GM23248 (cell line): Measurements from ENCODE around the gene DLG2. TPM values are rescaled to one million over a fixed set of nuclear protein-coding genes. Genes with fewer than 3 reads are reported as not detected.

Experiments
- DNase-seq: peaks from one replicate; pipeline ENCODE4 v3.0.0-alpha.2; 2015
- H2AFZ ChIP-seq: fragments of 200-600 bp; sonication (generic); 2 replicates; pipeline ENCODE4 v1.6.1; 2016; ENCODE audit warnings: antibody characterized with exemption
- H3F3A ChIP-seq: fragments of 200-600 bp; sonication (generic); 2 replicates; pipeline ENCODE4 v1.6.1; 2016; ENCODE audit warnings: mild to moderate bottlenecking, antibody characterized with exemption, mixed run types; ENCODE audit not compliant: insufficient read depth
- H3K27ac ChIP-seq: fragments of 200-600 bp; sonication (generic); 2 replicates; pipeline ENCODE4 v1.5.1; 2016; ENCODE audit warnings: mild to moderate bottlenecking
- H3K27me3 ChIP-seq: fragments of 200-600 bp; sonication (generic); replicated peaks from 2 replicates; pipeline ENCODE4 v1.6.1; 2016; ENCODE audit warnings: mild to moderate bottlenecking; ENCODE audit not compliant: insufficient read depth
- H3K36me3 ChIP-seq: fragments of 200-600 bp; sonication (generic); 2 replicates; pipeline ENCODE4 v1.6.1; 2016; ENCODE audit warnings: low read depth, mild to moderate bottlenecking
- H3K4me1 ChIP-seq: fragments of 200-600 bp; sonication (generic); 2 replicates; pipeline ENCODE4 v1.6.1; 2016; ENCODE audit warnings: mild to moderate bottlenecking; ENCODE audit not compliant: insufficient read depth
- H3K4me2 ChIP-seq: fragments of 200-600 bp; sonication (generic); one replicate; pipeline ENCODE4 v1.6.1; 2016; ENCODE audit warnings: mild to moderate bottlenecking; ENCODE audit not compliant: unreplicated experiment
- H3K4me3 ChIP-seq: fragments of 200-600 bp; sonication (generic); 2 replicates; pipeline ENCODE4 v1.5.1; 2016; ENCODE audit warnings: mild to moderate bottlenecking
- H3K79me2 ChIP-seq: fragments of 200-600 bp; sonication (generic); 2 replicates; pipeline ENCODE4 v1.6.1; 2016; ENCODE audit warnings: mild to moderate bottlenecking; ENCODE audit not compliant: insufficient read depth
- H3K9ac ChIP-seq: fragments of 200-600 bp; sonication (generic); 2 replicates; pipeline ENCODE4 v1.6.1; 2016; ENCODE audit warnings: mild to moderate bottlenecking
- H3K9me2 ChIP-seq: fragments of 200-600 bp; sonication (generic); 2 replicates; pipeline ENCODE4 v1.6.1; 2016; ENCODE audit warnings: mixed run types, mild to moderate bottlenecking, moderate library complexity; ENCODE audit not compliant: insufficient read depth
- H3K9me3 ChIP-seq: fragments of 200-600 bp; sonication (generic); one replicate; pipeline ENCODE4 v1.6.1; 2017; ENCODE audit warnings: low read depth
- H4K20me1 ChIP-seq: fragments of 200-600 bp; sonication (generic); 2 replicates; pipeline ENCODE4 v1.6.0; 2016; ENCODE audit not compliant: insufficient read depth
- EZH2 ChIP-seq: fragments of 200-600 bp; sonication (generic); IDR thresholded peaks from 2 replicates; pipeline ENCODE4 v1.6.1; 2018; ENCODE audit warnings: antibody characterized with exemption, mild to moderate bottlenecking; ENCODE audit not compliant: insufficient read depth, poor library complexity, severe bottlenecking
- EZH2phosphoT487 ChIP-seq: fragments of 200-600 bp; sonication (generic); IDR thresholded peaks from 2 replicates; pipeline ENCODE4 v1.6.1; 2018; ENCODE audit warnings: antibody characterized with exemption, moderate library complexity, mild to moderate bottlenecking, low read depth; ENCODE audit not compliant: insufficient read depth
- WGBS, 2 experiments: methylation state at CpG; one replicate each; pipeline ENCODE4 v1.1.6; 2015 to 2017; ENCODE audit warnings: low lambda C conversion rate in 2 of 2, low coverage in 1 of 2; ENCODE audit errors: missing lambda C conversion rate in 2 of 2; 5-methylcytosine and 5-hydroxymethylcytosine counted together
- in situ Hi-C: fragments of 300-500 bp; cut with MboI; formaldehyde crosslinking; loops from 2 replicates; pipeline ENCODE4 v1.15.0; 2020
- polyA plus RNA-seq: library from polyadenylated mRNA; unstranded; fragments of >200 nt; fragmentation: Nextera tagmentation; extraction: Ambion mirVana; gene quantifications from 2 replicates; pipeline ENCODE4 v1.2.1, GENCODE V29; 2016
- total RNA-seq: library from RNA; depleted of rRNA; stranded (reverse); fragments of >200 nt; shearing (Covaris generic); gene quantifications from 2 replicates; pipeline ENCODE4 v1.2.3, GENCODE V29; 2014

Gene DLG2
- total and polyA plus RNA-seq, 2 experiments from 2014 or later, result 1.1 to 1.7 TPM

DNA sequence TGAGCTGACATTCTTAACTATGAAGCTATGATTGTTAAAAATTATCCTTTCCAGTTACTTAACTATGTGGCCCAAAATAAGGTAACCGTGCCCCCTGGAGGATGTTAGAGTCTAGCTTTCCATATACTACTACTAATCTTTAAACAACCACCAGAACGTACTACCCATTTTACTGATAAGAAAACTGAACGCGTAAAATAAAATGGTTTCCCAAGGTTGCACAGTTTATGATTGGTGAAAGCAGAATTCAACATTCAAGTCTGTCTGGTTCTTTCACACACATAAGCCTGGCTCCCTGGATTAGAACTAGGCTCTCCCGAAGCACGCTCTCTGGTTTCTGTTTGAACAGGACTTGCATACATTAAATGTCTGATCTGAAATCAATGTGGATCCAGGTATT is 1903.1 kb downstream of the DLG2 start:
- H3K27me3 ChIP-seq, result no peaks in the 10 kb centered on the region; the same call in 1 of the 2 replicates
- peak overlapping the region; percentile 92 for H2AFZ ChIP-seq
- 2 to 3% methylated on average over 6 of the region's 6 CpGs for WGBS, 2 experiments
- no peaks in the 10 kb centered on the region for H3K9me3 ChIP-seq
- H3K27ac ChIP-seq, result no peak overlapping the region
- peak; percentile 81 for DNase-seq
- peak overlapping the region; percentile 73 for H3K4me3 ChIP-seq
- H4K20me1 ChIP-seq, result no peaks in the 10 kb centered on the region
- H3K79me2 ChIP-seq, result no peaks in the 10 kb centered on the region
- peak overlapping the region; percentile 83 for H3K4me2 ChIP-seq
- no peaks in the 10 kb centered on the region for H3K36me3 ChIP-seq
- in situ Hi-C loops, result loop anchor here (10.0 kb wide), 1 partner anchor 439 kb away; the partner anchor contains the start of gene CCDC90B
- peaks cover 9% of the 10 kb centered on the region; the same call in 1 of the 2 replicates for H3K4me1 ChIP-seq
- no peak for TF ChIP-seq EZH2phosphoT487
- TF ChIP-seq EZH2, result no peak
- H3F3A ChIP-seq, result peaks cover 3% of the 10 kb centered on the region; the same call in 1 of the 2 replicates
- H3K9me2 ChIP-seq, result no peaks in the 10 kb centered on the region
- peak overlapping the region; percentile 60 for H3K9ac ChIP-seq

- Histone ChIP-seq H2AFZ (no peak overlapping the region), H3K9ac (no peak overlapping the region), H3K36me3 (no peaks in the 10 kb centered on the region), H3K79me2 (no peaks in the 10 kb centered on the region), H3K4me1 (peaks cover 10% of the 10 kb centered on the region), H4K20me1 (no peaks in the 10 kb centered on the region), H3F3A (peaks cover 3% of the 10 kb centered on the region; the same call in 1 of the 2 replicates), H3K4me3 (no peak overlapping the region), H3K4me2 (no peak overlapping the region), H3K27me3 (no peaks in the 10 kb centered on the region; the same call in 1 of the 2 replicates), H3K27ac (no peak overlapping the region), H3K9me2 (no peaks in the 10 kb centered on the region), H3K9me3 (no peaks in the 10 kb centered on the region)
- DNase-seq, result no peak
- in situ Hi-C loops, result loop anchor here (10.0 kb wide), 1 partner anchor 438 kb away; the partner anchor contains the start of gene CCDC90B
- no peak for TF ChIP-seq EZH2phosphoT487
- no peak for TF ChIP-seq EZH2
- WGBS, 2 experiments, result 83 to 86% methylated on average over 4 of the region's 4 CpGs
Measured at GRCh38 chr11:83722392-83723119, 1904.6 kb downstream of the DLG2 start.

DNA sequence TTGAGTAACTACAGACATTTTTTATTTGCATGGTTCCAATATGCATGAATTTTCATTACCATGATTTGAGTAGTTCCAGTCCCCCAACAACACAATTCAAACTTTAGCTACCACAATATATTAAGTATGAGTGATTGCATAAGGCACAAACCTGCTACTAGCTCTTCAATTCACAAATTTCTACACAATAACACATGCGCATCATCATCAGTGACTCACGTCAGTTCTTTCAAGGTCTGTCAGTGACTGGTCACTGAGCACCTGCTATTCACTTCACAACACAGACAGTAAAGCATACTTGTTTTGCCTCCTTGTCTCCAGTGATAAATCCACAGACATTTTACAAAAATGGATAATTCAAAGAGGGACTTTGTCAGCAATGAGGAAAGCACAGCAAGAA is 1905.9 kb downstream of the DLG2 start:
- Histone ChIP-seq H3K4me3 (no peak overlapping the region), H4K20me1 (no peaks in the 10 kb centered on the region), H3K36me3 (no peaks in the 10 kb centered on the region), H3K27me3 (no peaks in the 10 kb centered on the region), H3K79me2 (no peaks in the 10 kb centered on the region), H3K4me1 (peaks cover 18% of the 10 kb centered on the region), H3K9ac (no peak overlapping the region), H3F3A (peaks cover 7% of the 10 kb centered on the region; the same call in 1 of the 2 replicates), H3K9me3 (no peaks in the 10 kb centered on the region), H2AFZ (no peak overlapping the region), H3K4me2 (no peak overlapping the region), H3K27ac (no peak overlapping the region), H3K9me2 (no peaks in the 10 kb centered on the region)
- in situ Hi-C loops, result loop anchor here (10.0 kb wide), 1 partner anchor 436 kb away; the partner anchor contains the start of gene CCDC90B
- peak; percentile 62 for DNase-seq
- WGBS, 2 experiments, result 56 to 68% methylated on average over 2 of the region's 2 CpGs
- TF ChIP-seq EZH2phosphoT487, result no peak
- no peak for TF ChIP-seq EZH2

GRCh38 chr11:83720675-83721074 is 1906.5 kb downstream of the DLG2 start:
- no peak for DNase-seq
- H3K9me3 ChIP-seq, result no peaks in the 10 kb centered on the region
- H3F3A ChIP-seq, result peaks cover 7% of the 10 kb centered on the region; the same call in 1 of the 2 replicates
- H3K79me2 ChIP-seq, result no peaks in the 10 kb centered on the region
- no peak overlapping the region for H3K4me3 ChIP-seq
- TF ChIP-seq EZH2phosphoT487, result no peak
- no peak for TF ChIP-seq EZH2
- H3K27me3 ChIP-seq, result no peaks in the 10 kb centered on the region
- peaks cover 18% of the 10 kb centered on the region for H3K4me1 ChIP-seq
- H3K27ac ChIP-seq, result no peak overlapping the region
- no peak overlapping the region for H2AFZ ChIP-seq
- no peaks in the 10 kb centered on the region for H3K36me3 ChIP-seq
- WGBS, 2 experiments, result 80 to 83% methylated on average over 2 of the region's 2 CpGs
- H3K9ac ChIP-seq, result no peak overlapping the region
- in situ Hi-C loops, result loop anchor here (10.0 kb wide), 1 partner anchor 436 kb away; the partner anchor contains the start of gene CCDC90B
- H3K9me2 ChIP-seq, result no peaks in the 10 kb centered on the region
- no peak overlapping the region for H3K4me2 ChIP-seq
- H4K20me1 ChIP-seq, result no peaks in the 10 kb centered on the region
